ENCODE results near the gene MORN1.

The MORN1 gene

GRCh38 chr1:2316451-2316961 lies 74.8 kb downstream of the MORN1 start:
- DNase-seq, result no peak

GRCh38 chr1:2315674-2316450 lies 75.5 kb downstream of the MORN1 start:
- no peak for DNase-seq

DNA sequence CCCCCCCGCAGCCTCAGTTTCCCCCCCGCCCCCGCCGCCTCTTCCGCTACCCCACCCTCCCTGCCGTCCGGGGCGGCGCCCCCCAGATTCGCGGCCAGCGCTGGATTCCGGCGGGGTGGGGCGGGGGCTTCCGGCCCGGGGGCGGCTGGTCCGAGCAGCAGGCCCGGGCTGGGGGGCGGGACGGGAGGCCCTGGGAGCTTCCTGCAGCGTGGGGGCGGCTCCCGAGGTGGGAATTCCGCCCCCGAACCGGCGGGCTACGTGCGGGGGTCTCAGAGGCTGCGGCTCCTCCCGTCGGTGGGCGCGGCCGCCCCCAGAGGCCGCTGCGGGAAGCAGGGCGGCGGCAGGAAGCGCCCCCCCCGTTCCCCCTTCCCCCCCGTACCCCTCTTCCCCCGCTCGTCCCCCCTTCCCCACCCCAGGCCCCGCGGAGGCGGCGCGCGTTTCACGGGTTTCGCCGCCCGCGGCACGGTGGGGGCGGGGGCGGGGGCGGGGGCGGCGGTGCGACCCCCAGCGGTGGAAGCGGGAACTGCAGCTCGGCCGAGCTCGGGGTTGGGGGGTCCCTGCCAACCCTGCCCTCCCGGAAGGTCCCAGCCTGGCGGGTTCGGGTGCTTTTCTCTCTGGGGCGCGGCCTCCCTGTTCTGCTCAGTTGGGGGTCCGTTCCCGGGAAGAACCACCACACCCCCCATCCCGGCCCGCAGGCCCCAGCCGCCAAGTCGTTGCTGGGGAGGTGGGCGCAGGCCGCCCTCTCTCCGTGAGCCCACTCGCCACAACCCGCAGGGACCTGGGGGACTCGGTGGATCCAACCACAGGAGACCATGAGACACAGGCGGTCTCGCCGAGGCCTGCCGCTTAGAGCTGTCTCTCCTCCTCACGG lies 76.3 kb downstream of the MORN1 start:
- peak; percentile 78 for DNase-seq

DNA sequence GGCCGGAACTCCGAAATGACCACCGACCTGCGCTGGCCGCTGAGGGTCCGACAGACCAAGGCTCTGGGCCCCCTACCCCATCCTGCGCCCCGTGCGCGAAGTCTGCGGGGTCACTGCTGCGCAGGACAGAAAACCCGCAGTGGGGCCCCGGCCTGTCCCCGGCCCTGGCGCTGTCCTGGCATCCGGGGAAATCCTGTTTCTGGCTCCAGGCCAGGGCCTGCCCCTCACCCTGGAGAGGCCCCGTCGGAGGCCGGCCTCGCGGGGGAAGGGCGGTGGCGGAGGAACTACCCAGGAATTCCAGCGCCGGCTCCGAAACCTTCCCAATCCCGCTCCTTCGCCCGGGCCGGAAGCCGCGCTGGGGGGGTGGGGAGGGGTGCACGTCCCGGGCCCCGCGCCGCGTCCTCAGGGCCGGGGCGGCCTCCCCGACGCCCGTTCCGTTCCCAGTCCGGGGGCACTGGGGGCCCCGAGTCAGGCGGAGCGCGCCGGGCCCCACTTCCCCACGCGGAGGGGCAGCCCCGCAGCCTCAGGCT lies 77.0 kb downstream of the MORN1 start:
- DNase-seq, result peak; percentile 31

DNA sequence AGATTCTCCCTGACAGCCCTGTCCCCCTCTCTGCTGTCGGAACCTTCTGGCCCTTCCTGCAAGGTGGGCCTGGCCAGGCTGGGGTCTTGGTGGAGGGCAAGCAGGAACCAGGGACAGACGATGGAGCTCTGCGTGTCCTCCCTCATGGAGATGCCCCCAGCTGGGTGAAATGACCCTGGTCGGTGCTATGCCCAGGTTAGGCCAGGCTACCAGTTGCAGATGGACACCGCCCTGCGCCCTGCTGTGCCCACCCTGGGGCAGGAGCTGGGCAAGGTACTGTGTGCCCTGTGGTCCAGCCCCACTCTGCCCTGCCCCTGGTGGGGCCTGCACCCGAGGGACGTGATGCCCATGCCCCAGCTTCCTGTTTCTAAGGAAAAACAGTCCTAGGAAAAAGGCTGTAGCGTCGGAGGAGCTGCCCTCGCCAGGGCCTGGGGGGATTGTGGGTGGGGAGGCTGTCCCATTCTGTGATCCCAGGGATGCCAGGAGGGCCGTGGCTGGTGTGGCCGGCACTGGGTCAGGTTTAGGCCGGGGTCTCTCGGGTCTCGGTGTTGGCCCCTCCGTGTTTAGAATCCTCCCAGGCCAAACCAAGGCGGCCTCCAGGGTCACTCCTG lies 77.6 kb downstream of the MORN1 start:
- no peak for DNase-seq

DNA sequence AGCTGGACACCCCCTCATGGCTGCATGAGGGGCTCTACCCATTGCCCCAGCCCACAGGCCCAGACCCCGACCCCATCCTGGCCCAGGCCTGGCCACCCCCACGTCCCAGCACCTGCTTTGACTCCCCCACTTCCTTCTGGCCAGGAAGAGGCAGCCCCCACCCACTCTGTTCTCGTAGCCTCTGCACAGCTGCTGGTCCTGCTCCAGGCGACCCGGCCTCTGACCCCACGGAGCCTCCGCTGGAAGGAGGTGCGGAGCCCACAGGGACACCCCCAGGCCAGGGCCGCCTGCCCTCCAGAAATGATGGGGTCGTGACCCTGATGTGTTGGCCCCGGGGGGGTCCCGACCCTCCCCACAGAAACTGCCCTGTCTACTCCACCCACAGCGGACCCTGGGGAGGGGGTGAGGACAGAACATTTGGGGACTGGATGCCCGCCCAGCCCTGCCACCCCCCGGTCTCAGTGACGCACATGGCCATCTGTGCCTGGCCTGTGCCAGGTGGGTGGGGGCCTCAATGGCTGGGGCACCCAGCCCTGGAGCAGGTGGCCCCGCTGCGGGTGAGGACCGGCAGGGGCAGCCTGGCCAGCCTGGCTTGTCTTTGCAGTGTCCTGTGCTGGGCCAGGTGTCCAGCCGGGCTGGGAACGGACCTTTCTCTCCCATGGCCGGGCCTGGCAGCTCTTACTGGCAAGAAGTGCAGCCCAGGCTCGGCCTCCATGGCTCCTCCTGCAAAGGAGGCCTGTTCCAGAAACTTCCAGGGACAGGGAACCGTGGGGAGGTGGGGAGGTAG lies 78.6 kb downstream of the MORN1 start:
- DNase-seq, result no peak

- DNase-seq, result no peak
These were observed 79.2 kb downstream of the MORN1 start for GRCh38 chr1:2312160-2312514.

DNA sequence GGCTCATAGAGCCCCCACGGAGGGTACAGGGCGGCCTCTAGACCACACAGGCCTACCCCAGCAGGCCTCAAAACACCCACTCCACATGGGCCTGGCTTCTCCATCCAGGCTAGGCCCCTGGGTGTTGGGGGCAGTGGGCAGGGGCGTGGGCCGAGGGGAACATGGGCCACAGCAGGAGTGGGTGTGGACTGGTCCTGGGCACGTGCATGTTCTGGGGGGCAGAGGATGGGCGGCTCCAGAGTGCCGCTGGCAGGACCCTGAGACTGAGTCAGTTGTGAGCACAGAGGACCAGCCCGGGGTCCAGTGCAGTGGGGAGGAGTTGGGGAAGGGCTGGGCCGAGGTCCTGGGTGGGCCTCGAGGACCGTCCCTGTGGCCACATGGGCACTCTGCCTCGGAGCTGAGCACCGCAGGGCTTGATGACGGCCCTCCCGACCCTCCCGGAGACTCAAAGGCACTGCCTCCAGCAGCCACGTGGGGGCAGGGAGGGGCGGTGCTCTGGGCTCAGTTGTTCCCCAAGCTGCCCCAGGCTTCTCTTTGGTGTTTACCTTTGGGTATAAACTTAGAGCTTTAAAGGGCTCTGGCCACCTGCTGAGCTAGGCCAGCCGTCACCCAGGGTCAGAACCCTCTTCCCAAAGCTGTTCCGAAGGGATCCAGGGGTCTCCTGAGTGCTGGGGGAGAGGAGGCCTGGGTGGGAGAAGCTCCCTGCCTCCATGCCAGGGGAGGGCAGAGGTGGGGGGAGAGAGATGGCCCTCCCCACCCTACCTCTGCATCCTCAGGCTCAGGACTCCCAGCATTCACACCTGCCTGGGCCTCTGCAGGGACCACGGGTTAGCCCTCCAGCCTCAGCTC lies 79.9 kb downstream of the MORN1 start:
- DNase-seq, result peak; percentile 71

GRCh38 chr1:2310332-2311183 lies 80.8 kb downstream of the MORN1 start:
- DNase-seq, result no peak

- no peak for DNase-seq
These were observed 82.5 kb downstream of the MORN1 start for GRCh38 chr1:2308844-2309243.

DNA sequence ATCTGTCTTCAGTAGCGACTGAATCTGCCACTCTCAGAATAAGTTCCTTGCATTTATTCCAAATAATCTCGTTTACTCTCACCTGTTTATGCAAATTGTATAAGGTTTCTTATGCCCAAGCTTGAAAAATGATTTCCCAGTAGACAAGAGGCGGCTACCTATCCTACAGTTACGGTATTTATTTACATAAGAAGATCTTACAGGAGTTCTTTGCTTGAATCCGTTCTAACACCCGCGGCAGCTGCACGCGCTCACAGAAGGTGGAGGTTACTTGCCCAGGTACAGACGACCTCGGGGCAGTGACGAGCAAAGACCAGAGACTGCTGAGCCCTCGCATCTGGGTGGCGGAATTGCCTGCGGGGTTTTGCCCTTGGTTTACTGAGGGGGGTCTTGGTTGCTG lies 83.4 kb downstream of the MORN1 start:
- DNase-seq, result no peak

DNA sequence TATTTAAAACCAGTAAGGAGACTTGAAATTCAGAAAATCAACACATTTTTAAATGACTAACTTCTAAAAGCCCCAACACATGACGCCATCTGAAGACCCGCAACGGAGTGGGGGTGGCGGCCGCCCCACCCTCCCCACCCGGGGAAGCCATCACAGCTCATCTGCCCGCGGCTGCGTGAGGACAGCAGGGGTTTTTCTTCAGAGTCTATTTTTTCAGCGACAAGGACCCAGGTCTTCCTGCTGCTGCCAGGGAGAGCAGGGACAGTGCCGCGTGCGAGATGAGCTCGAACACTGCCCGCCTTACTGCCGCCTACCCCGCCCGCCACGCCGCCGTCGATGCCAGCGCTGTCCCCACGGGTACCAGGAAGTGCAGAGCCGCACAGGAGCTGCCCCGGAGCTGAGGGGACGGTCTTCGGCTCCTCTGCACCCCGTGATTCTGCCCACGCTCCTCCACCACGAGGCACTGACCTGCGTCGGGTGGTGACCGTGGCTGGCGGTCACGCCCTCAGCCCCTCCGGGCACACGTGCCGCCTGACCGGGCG lies 84.2 kb downstream of the MORN1 start:
- DNase-seq, result no peak

DNA sequence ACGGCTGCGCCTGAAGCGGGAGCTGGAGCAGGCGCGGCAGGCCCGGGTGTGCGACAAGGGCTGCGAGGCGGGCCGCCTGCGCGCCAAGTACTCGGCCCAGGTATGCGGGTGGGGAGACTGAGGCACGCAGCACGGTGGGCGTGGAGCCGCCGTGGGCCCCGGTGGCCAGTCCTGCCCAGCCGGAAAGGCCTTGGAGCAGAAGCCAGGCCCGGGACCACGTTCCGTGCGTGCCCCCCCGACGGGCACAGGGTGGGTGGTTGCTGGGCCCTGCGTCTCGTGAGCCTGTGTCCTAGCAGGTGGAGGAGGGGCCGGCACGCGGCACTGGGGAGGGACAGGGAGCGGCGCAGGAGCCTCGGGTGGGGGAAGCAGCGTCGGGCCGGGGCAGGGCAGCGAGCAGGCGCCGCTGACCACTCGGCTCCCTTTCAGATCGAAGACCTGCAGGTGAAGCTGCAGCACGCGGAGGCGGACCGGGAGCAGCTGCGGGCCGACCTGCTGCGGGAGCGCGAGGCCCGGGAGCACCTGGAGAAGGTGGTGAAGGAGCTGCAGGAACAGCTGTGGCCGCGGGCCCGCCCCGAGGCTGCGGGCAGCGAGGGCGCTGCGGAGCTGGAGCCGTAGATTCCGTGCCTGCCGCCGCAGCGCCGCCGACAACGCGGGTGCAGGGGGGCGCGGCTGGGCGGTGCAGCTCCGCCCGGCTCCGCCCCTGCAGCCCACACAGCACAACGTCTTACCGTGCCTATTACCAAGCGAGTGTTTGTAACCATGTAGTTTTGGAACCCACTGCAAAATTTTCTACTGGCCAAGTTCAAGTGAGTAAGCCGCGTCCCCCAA lies 85.0 kb downstream of the MORN1 start:
- DNase-seq, result no peak

- DNase-seq, result no peak
These were observed 86.3 kb downstream of the MORN1 start for GRCh38 chr1:2304921-2305681.

- DNase-seq, result no peak
These were observed 87.1 kb downstream of the MORN1 start for GRCh38 chr1:2304282-2304681.

DNA sequence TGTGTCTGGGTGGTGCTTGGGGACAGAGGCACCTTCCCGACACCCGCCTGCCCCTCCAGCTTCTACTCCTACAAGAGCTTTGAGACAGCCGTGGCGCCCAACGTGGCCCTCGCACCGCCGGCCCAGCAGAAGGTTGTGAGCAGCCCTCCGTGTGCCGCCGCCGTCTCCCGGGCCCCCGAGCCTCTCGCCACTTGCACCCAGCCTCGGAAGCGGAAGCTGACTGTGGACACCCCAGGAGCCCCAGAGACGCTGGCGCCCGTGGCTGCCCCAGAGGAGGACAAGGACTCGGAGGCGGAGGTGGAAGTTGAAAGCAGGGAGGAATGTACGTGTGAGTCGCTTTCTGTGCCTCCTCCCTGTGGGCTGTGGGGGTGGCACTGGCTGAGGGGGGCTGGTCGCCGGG lies 87.6 kb downstream of the MORN1 start:
- no peak for DNase-seq

- no peak for DNase-seq
These were observed 88.2 kb downstream of the MORN1 start for GRCh38 chr1:2303016-2303775.

Data from CD4-positive, alpha-beta T cell treated with Interleukin-15 for 1 hour (primary cell).